Hematopoietic multipotent progenitor cell treated with erythropoietin and hydrocortisone succinate and interleukin-3 and kit ligand, for 4 days (in vitro differentiated cells): Measurements from ENCODE around the gene RS1.

Experiments
- DNase-seq: peaks from one replicate; pipeline ENCODE4 v3.0.0-alpha.2; 2015

RS1 gene

DNA sequence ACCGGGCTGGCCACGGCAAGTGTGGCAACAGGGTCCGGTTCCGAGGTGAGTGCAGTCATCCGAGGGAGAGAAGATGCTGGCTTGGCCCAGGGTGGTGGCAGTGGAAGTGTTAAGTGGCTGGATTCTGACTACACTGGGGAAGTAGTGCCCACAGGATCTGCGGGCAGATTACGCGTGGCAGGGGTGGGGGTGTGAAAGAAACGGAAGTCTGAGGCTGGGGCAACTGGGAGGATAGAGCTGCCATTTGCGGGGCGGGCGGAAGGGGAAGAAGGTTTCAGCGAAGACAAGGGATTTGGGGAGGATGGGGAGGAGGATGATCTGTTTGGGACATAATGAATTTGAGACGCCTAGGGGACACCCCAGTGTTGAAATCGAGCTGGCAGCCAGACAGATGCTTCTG, 5.3 kb downstream of the RS1 start:
- DNase-seq, result peak; percentile 28

GRCh38 chrX:18664947-18665346, 7.0 kb downstream of the RS1 start:
- DNase-seq, result no peak

GRCh38 chrX:18661273-18661672, 10.6 kb downstream of the RS1 start:
- no peak for DNase-seq

DNA sequence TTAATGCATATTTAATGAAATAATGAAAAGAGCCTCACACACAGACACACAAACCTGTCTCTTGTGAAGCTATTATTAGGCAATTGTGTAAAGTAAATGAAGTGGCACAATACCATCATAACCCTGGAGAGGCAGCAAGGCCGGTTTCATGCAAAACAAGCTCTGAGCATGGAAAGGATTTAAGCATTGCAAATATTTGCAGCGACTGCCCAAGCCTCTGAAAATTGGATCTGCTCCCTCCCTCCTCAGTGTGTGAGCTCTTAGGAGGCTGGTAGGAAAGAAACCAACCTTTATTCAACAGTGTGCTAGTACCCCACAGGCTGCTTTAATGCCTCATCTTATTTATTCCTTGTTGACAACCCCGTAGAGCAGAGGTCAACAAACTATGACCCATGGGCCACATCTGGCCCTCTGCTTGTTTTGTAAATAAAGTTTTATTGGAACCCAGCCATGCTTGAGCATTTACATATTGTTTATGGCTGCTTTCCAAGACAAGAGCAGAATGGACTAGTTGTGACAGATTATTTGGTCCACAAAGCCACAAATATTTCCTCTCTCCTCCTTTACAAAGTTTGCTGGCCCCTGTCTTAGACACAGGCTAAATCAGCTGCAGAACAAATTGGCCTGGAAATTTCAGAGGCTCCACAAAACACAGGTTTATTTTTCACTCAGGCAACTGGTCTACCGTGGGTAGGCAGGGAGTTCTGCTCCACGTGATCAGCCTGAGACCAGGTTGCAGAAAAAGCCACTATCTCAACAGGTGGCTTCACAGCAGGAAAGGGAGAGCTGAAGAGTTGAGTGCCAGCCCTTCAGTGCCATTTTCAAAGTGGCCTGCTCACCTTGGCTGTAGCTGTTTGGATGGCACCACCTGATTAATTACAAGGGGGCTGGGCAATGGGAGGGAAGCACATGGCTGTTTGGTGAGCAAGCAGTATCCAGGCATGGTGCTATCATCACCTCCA, 16.8 kb downstream of the RS1 start:
- no peak for DNase-seq

- no peak for DNase-seq
These were observed 19.3 kb downstream of the RS1 start for GRCh38 chrX:18652636-18653035.

DNA sequence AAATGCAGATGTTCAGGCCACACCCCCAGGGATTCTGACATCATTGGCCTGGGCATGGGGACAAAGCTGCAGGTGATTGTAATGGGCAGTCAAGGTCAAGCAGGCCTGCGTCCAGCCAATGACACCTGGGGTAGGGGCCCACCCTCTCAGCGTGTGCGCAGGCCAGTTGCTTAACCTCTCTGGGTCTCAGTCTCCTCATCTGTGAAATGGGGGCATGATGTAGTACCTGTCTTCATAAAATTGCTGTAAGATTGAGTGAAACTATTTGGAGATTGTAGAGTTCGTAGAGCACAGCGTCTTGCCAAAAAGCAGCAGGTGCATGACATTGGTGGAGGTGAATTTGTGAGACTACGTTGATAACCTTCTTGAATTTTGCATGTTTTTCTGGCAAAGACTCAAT, 21.2 kb downstream of the RS1 start:
- DNase-seq, result no peak

- no peak for DNase-seq
These were observed 22.4 kb downstream of the RS1 start for GRCh38 chrX:18649498-18649951.

DNA sequence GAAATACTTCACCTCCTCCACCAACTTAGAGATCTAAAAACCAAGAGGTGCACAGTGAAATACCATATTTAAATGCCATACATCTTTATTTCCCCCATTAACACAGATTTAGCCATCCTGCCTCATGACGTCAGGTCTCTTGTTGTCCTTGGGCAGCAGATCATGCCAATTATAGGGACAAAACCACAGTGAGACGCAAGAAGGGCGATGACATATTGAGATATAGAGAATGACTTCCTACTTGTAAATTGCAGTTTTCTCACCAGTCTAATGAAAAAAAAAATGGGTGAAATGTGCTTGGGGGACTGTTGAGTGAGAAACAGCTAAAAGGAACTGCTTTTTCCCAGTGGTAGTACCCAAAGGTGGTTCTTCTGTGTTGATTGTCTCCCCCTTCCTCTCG, 24.3 kb downstream of the RS1 start:
- peak; percentile 41 for DNase-seq

DNA sequence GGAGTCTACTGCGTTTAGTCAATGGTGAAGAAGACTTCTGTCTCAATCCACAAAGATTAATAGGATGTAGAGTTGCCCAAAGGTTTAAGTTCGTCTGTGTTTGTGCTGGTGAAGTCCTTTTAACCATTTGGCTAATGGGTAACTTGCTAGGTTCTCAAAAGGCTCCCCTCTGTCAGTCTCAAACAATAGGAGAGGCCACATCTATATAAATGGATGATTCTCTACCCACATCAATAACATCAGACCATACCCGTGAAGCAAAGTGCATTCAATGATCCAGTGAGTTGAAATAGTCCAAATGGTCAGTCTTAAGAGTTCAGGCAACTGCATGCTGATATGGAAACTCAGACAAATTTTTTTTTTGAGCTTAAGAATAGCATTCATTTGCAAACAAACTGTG, 28.1 kb downstream of the RS1 start:
- no peak for DNase-seq

GRCh38 chrX:18643243-18643642, 28.7 kb downstream of the RS1 start:
- DNase-seq, result no peak

DNA sequence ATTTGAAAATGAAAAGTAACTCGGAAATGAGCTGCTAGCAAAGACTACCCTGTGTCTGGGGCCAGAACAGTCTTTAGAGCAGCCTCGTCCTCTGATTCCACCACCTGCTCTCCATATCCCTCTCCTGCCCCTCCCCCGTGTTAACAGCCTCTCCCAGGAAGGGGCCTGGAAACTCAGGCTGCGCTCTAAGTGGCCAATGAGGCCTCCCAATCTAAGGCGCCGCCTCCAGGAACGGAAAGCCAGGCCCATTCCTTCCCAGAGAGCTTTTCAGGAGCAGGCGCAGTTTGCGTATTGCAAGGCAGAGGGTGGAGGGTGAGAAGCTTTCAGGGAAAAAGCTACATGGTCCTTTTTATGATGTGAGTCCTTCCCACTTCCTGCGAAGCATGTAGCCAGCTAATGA, 31.2 kb downstream of the RS1 start:
- no peak for DNase-seq

DNA sequence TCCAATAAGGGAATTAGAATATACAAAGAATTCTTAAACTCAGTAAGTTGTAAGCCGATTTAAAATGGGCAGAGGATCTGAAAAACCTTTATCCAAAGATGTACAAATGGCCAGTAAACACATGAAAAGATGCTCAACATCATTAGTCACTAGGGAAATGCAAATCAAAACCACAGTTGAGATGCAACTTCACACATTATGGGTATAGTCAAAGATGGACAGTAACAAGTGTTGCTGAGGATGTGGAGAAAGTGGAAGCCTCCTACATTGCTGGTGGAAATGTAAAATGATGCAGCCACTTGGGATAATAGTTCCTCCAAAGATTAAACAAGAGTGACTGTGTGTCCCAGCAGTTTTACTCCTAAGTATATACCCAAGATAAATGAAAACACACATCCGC, 32.6 kb downstream of the RS1 start:
- DNase-seq, result no peak

GRCh38 chrX:18638398-18638797, 33.5 kb downstream of the RS1 start:
- DNase-seq, result no peak

DNA sequence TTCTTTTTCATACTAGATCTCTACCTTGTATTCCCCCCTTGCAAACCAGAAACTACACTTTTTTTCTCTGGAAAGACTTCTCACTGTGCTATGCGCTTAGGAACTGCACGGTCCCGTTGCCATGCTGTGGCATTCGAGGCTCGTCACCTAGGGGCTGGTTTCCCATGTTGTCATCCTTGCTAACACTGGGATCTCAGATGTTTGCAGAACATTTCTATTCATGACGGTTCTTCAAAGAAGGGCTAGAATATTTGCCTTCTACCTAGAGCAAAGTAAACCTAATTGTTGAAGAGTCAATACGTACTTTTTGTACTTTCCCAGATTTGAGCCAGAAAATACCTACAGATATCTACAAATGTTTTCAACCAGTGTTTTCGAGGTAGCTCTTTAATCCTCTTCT, 41.0 kb downstream of the RS1 start:
- DNase-seq, result no peak

DNA sequence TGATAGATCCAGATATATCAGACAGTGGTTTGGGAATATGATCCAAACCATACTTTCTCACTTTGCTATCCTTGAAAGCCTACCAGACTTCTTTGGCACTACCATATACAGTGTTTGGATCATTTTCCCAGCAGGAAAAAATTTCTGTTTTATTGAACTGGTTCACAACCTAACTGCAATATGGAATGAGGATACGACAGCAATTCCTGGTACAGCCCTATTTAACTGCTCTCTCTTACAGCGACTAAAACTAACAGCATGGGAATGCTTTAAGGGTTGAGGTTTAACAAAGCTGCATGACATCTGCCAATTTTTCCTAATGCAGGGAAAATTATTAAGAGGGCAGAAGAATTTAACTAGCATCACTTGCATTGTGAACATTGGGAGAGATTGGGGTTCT, 47.3 kb downstream of the RS1 start:
- no peak for DNase-seq

DNA sequence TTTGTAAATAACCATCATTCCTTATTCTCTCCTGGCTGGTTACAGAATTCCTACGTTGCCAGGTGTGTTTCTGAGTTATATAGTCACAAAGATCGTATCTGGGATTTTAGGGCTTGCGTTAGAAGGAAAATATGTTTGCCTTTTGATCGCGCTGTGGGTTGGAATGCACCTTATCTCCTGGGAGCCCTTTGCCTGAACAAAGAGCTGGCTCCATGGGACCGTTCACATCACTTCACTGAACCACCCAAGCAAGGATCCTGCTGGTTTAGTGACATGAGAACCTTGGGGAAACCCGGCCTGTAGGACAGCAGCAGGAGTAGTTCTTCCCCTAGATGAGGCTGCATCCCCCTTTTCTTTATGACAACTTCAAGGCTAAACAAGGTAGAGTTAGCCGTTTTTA, 51.6 kb downstream of the RS1 start:
- no peak for DNase-seq

GRCh38 chrX:18619288-18619687, 52.6 kb downstream of the RS1 start:
- no peak for DNase-seq

- no peak for DNase-seq
These were observed 54.5 kb downstream of the RS1 start for GRCh38 chrX:18617407-18617750.

GRCh38 chrX:18616688-18617406, 55.1 kb downstream of the RS1 start:
- no peak for DNase-seq

- DNase-seq, result no peak
These were observed 57.8 kb downstream of the RS1 start for GRCh38 chrX:18613930-18614639.

GRCh38 chrX:18607966-18608365, 63.9 kb downstream of the RS1 start:
- peak; percentile 10 for DNase-seq

GRCh38 chrX:18598413-18598812, 73.5 kb downstream of the RS1 start:
- DNase-seq, result no peak

DNA sequence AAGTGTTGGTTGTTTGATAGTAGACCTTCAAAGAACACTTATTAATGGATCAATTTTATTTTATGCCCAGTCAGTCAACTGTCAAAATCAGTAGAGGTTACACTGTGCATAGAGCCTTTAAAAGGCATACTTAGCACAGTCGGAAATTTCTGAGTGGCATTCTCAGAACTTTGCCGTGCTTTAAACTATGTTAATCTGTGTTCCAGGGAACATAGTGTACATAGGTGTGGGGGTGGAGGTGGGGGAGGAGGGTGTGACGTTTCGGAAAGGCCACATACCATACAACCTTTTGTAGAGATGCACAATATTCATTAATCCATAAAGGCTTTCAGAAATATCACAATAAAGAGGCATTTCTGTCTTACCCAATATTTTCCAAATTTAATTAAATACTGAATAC, 75.8 kb downstream of the RS1 start:
- no peak for DNase-seq

DNA sequence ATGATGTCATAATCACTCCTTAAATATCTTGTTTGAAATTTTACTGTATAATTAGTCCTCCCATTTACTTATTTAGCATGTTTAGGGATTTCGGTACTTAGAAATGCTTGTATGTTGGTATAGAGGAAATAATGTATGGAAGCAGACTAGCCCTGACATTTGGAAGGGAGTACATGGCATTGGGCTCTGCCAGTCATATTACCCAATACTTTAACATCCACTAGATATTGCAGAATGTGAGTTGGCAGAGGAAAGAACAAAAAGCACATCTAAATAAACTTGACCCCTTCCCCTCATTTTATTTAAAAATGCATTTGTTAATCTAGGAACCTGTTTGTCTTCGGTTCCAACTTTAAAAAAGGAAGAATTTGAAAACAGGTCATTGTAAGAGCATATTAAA, 77.8 kb downstream of the RS1 start:
- no peak for DNase-seq
